Measurements from ENCODE around the gene TRIM66. TPM values are rescaled to one million over a fixed set of nuclear protein-coding genes. Genes with fewer than 3 reads are reported as not detected.

Gene TRIM66
- total and polyA plus RNA-seq, 2 donors (not counting 3 experiments of a cell fraction or from before 2014, with no cell fraction given): 5.5 to 11.7 TPM

DNA sequence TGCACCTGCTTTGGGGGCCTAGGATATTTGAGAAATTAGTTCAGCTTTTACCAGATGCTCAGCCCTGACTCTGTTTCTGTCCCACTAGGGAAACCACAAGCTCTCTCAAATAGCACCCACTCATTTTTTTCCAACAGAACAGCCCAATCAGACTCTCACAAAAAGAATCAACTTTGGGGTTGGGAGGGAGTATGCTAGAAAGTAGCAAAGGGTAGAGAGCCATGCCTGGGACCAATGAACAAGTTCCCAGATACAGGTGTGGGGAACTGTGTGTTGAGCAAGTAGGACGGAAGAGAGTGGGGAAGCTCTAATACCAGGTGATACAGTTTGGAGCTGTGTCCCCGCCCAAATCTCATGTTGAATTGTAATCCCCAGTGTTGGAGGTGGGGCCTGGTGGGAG lies 41.1 kb downstream of the TRIM66 start:
- Histone ChIP-seq H2AFZ (ENCODE audit: low read depth, low read length) (no peak overlapping the region), H3K4me2 (ENCODE audit: insufficient read depth, low read length) (no peak overlapping the region), H3K9ac (replicated peaks; ENCODE audit: extremely low read depth, insufficient read depth, low read length) (no peak overlapping the region), H3K9me1 (replicated peaks; ENCODE audit: control insufficient read depth, extremely low read depth, insufficient read depth, low read length) (no peaks in the 10 kb centered on the region), H3K4me3 (replicated peaks in 1 of 3; ENCODE audit: insufficient read depth in 1 of 3, low read depth in 1 of 3, low read length in 3 of 3) (no peak overlapping the region), H3K79me2 (ENCODE audit: control insufficient read depth, insufficient read depth, low read length) (no peaks in the 10 kb centered on the region), H3K36me3 (ENCODE audit: control insufficient read depth in 2 of 2, extremely low read depth in 1 of 2, insufficient read depth in 2 of 2, low read length in 2 of 2) (peaks cover 0 to 15% of the 10 kb centered on the region in 2 experiments), H3K27me3 (ENCODE audit: control insufficient read depth in 2 of 2, insufficient read depth in 2 of 2, low read length in 2 of 2) (no peaks in the 10 kb centered on the region), H3K27ac (ENCODE audit: insufficient read depth, low read depth, low read length) (no peak overlapping the region), H3K4me1 (ENCODE audit: control insufficient read depth, extremely low read depth, insufficient read depth, low read length) (no peaks in the 10 kb centered on the region), H4K20me1 (replicated peaks; ENCODE audit: control insufficient read depth, extremely low read depth, insufficient read depth, low read length) (no peaks in the 10 kb centered on the region), H3K9me3 (replicated peaks; ENCODE audit: control insufficient read depth, insufficient read depth, low read length) (no peaks in the 10 kb centered on the region)
- DNase-seq (ENCODE audit: low read depth, low spot score) (no peak), FAIRE-seq (no peak)
- dilution Hi-C loops (cut with MboI; ENCODE audit: extremely low pct_ligation_motif_present, low sequenced_read_pairs) (no loop called here), intact Hi-C loops (cut with micrococcal nuclease) (no loop called here)
- no peak for TF ChIP-seq EZH2 (IDR thresholded peaks at IDR 0.05; ENCODE audit: borderline replicate concordance, low read depth, low read length, severe bottlenecking)
- TF ChIP-seq MYC (IDR thresholded peaks at IDR 0.05; ENCODE audit: low read depth, low read length): no peak
- no peak for TF ChIP-seq GATA2 (IDR thresholded peaks at IDR 0.05; ENCODE audit: insufficient read depth, insufficient read length, low read depth, low read length)
- TF ChIP-seq JUN (IDR thresholded peaks at IDR 0.05; ENCODE audit: borderline replicate concordance, insufficient read depth, insufficient read length, low read depth): no peak
- no peak for TF ChIP-seq FOS (IDR thresholded peaks at IDR 0.05; ENCODE audit: borderline replicate concordance, insufficient read depth, low read length)
- TF ChIP-seq, protein P1, sequence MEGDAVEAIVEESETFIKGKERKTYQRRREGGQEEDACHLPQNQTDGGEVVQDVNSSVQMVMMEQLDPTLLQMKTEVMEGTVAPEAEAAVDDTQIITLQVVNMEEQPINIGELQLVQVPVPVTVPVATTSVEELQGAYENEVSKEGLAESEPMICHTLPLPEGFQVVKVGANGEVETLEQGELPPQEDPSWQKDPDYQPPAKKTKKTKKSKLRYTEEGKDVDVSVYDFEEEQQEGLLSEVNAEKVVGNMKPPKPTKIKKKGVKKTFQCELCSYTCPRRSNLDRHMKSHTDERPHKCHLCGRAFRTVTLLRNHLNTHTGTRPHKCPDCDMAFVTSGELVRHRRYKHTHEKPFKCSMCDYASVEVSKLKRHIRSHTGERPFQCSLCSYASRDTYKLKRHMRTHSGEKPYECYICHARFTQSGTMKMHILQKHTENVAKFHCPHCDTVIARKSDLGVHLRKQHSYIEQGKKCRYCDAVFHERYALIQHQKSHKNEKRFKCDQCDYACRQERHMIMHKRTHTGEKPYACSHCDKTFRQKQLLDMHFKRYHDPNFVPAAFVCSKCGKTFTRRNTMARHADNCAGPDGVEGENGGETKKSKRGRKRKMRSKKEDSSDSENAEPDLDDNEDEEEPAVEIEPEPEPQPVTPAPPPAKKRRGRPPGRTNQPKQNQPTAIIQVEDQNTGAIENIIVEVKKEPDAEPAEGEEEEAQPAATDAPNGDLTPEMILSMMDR (IDR thresholded peaks at IDR 0.05; ENCODE audit: extremely low read depth in 1 of 2, insufficient read depth in 1 of 2, low read depth in 1 of 2, low read length in 2 of 2): no peak
- TF ChIP-seq POLR2AphosphoS5 (IDR thresholded peaks at IDR 0.05; ENCODE audit: insufficient read depth, low read depth, low read length): no peak
- TF ChIP-seq, protein P2, sequence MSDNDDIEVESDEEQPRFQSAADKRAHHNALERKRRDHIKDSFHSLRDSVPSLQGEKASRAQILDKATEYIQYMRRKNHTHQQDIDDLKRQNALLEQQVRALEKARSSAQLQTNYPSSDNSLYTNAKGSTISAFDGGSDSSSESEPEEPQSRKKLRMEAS (IDR thresholded peaks at IDR 0.05; ENCODE audit: insufficient read depth, insufficient read length): no peak
- TF ChIP-seq POLR2A (IDR thresholded peaks at IDR 0.05; ENCODE audit: low read depth, low read length): no peak
- ChIA-PET POLR2A (no interaction called here), CTCF (no interaction called here)
- no TSS peak for BruUV-seq (replicated peaks)

Data from endothelial cell of umbilical vein (primary cell).